Heart left ventricle (tissue), 16 donors: ENCODE results near the gene MAP1LC3A. TPM values are rescaled to one million over a fixed set of nuclear protein-coding genes. Genes with fewer than 3 reads are reported as not detected.

Source experiments
- ATAC-seq, 4 donors: fragments of 200-7000 bp; cut with Tn5 transposase; one replicate each; pipeline ENCODE4 v1.9.1; 2020 to 2022; ENCODE audit warnings: moderate library complexity in 4 of 4, mild to moderate bottlenecking in 3 of 4, moderate number of reproducible peaks in 1 of 4
- DNase-seq, 5 donors: peaks; one replicate each; pipeline ENCODE4 v3.0.0-alpha.2; 2020
- H3K27ac ChIP-seq, 12 donors: fragments of 200-600 bp; sonication (generic) in 4 of 12; one replicate each; pipeline versions ENCODE4 v1.5.0 to v1.8.0; 2016 to 2022; ENCODE audit warnings: mild to moderate bottlenecking in 2 of 12
- H3K27me3 ChIP-seq, 9 donors: fragments of 200-600 bp; sonication (generic) in 2 of 9; one replicate each; pipeline versions ENCODE4 v1.5.1 to v1.8.0; 2016 to 2022; ENCODE audit warnings: mild to moderate bottlenecking in 3 of 9
- H3K36me3 ChIP-seq, 9 donors: fragments of 200-600 bp; sonication (generic) in 2 of 9; one replicate each; pipeline versions ENCODE4 v1.5.0 to v1.8.0; 2018 to 2022; ENCODE audit warnings: mild to moderate bottlenecking in 2 of 9
- H3K4me1 ChIP-seq, 12 donors: fragments of 200-600 bp; sonication (generic) in 4 of 12; one replicate each; pipeline versions ENCODE4 v1.5.0 to v1.8.0; 2016 to 2022; ENCODE audit warnings: mild to moderate bottlenecking in 3 of 12
- H3K4me3 ChIP-seq, 12 donors: fragments of 200-600 bp; sonication (generic) in 4 of 12; one replicate each; pipeline versions ENCODE4 v1.5.0 to v1.8.0; 2017 to 2022; ENCODE audit warnings: mild to moderate bottlenecking in 9 of 12, moderate library complexity in 4 of 12
- H3K9me3 ChIP-seq, 12 donors: fragments of 200-600 bp; sonication (generic) in 4 of 12; one replicate each; pipeline versions ENCODE4 v1.5.0 to v1.8.0; 2016 to 2022; ENCODE audit warnings: mild to moderate bottlenecking in 1 of 12
- POLR2A ChIP-seq, 2 donors: fragments of 450-650 bp; IDR thresholded peaks; one replicate each; pipeline ENCODE4 v1.6.1; 2017; ENCODE audit warnings: antibody characterized with exemption in 2 of 2, mild to moderate bottlenecking in 2 of 2, moderate library complexity in 2 of 2
- WGBS, 4 donors: extraction: QIAGEN DNeasy Blood & Tissue Kit in 2 of 4; methylation state at CpG; one replicate each; pipeline versions ENCODE4 v1.1.5 to v1.1.7; 2013 to 2018; 5-methylcytosine and 5-hydroxymethylcytosine counted together
- intact Hi-C, 10 donors: fragments of 100-400 bp; cut with DNase I; formaldehyde crosslinking; loops; one replicate each; pipeline versions ENCODE4 v1.11.1 to v1.14.2; 2022
- polyA plus RNA-seq, 2 donors: library from polyadenylated mRNA; stranded (reverse); fragments of 200-250 nt; gene quantifications; one replicate each; pipeline ENCODE4 v1.2.3, GENCODE V29; 2013
- total RNA-seq, 9 donors: library from RNA; depleted of rRNA in 2 of 9; stranded (reverse); fragments of >200 nt in 2 of 9; fragmentation: NEBNext Ultra II Directional in 3 of 9; extraction: Animal tissue kit (Norgen Biotek cat#: 25700) in 3 of 9; gene quantifications; one replicate each; pipeline versions ENCODE4 v1.1.0 to v1.2.4, GENCODE V29; 2016 to 2023
- TF ChIP-seq, protein P1 (sequence below), 12 donors: fragments of 200-600 bp; sonication (generic) in 4 of 12; IDR thresholded peaks; one replicate each; pipeline versions ENCODE4 v1.5.0 to v1.8.0; 2018 to 2022; ENCODE audit warnings: antibody characterized with exemption in 12 of 12, mild to moderate bottlenecking in 5 of 12
- donor health status: ischemic (EF 13 %, LVEDD 7.1; RV severe dilation, severe dysfunction).
- donor health status: healthy with polysubstance abuse.
- donor health status: DM: no; HTN: yes; CAD: no.
- donor health status: DM: no; HTN: no; CAD: no.
- donor health status: ischemic (EF 25% LVEDD 6.9; RV normal size, moderate dysfunction).
- donor health status: ischemic (EF 25% LVEDD 5.7; RV mildly dilated, moderate dysfunction).
- donor health status: healthy.
- donor health status: DM: yes; HTN: yes; CAD: no.
- donor health status: ischemic (EF 35%, LVEDD 5.7; RV mildly dilated, moderate dysfunction).
- donor health status: nonischemic (EF 11% LVEDD 7.7; RV severe dilation, severe dysfunction).
- donor health status: DM: yes; HTN: yes; CAD: no.
- donor health status: PGD.
- donor health status: ischemic (EF 29% LVEDD 5.4; RV normal size, mild dysfunction).
- donor health status: nonischemic (EF 23%, LVEDD 6.1; RV moderate dilation, normal function).

Gene MAP1LC3A
- total and polyA plus RNA-seq, 11 donors, result 42.8 to 212 (median 88.6) TPM

DNA sequence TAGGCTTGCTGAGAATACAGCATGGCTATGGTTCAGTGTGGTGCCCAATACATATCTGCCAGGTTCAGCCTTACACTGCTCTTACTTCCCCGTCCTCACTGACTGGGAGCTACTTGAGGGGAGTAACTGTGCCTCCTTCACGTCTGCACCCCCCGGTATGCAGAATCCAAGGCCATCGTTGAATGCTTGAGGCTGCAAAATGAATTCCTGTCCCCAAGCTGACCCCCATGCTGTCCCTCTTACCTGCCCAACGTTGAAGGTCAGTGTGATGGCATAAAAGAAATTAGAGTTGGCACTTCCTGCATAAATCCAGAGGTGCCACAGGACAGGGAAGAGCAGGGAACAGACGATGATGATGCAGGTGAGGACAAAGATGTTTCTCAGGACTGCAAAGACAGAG, 16.3 kb downstream of the MAP1LC3A start:
- Histone ChIP-seq H3K4me3 (no peak overlapping the region), H3K9me3 (no peaks in the 10 kb centered on the region), H3K36me3 (peaks cover 0 to 53% (median 25%) of the 10 kb centered on the region in 9 donors), H3K27ac (no peak overlapping the region), H3K4me1 (peaks cover 0 to 32% (median 10%) of the 10 kb centered on the region in 12 donors), H3K27me3 (no peaks in the 10 kb centered on the region)
- 90 to 96% (median 95%) methylated on average over 6 of the region's 6 CpGs for WGBS, 4 donors
- TF ChIP-seq, protein P1, sequence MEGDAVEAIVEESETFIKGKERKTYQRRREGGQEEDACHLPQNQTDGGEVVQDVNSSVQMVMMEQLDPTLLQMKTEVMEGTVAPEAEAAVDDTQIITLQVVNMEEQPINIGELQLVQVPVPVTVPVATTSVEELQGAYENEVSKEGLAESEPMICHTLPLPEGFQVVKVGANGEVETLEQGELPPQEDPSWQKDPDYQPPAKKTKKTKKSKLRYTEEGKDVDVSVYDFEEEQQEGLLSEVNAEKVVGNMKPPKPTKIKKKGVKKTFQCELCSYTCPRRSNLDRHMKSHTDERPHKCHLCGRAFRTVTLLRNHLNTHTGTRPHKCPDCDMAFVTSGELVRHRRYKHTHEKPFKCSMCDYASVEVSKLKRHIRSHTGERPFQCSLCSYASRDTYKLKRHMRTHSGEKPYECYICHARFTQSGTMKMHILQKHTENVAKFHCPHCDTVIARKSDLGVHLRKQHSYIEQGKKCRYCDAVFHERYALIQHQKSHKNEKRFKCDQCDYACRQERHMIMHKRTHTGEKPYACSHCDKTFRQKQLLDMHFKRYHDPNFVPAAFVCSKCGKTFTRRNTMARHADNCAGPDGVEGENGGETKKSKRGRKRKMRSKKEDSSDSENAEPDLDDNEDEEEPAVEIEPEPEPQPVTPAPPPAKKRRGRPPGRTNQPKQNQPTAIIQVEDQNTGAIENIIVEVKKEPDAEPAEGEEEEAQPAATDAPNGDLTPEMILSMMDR (IDR thresholded peaks at IDR 0.05), result no peak
- no peak for TF ChIP-seq POLR2A (IDR thresholded peaks at IDR 0.05)
- no peak for ATAC-seq
- intact Hi-C loops, result loop anchor here in 5 of 10 donors (5.0 to 10.0 kb wide), 4 partner anchors 172 to 192 kb away; no protein-coding TSS in a partner anchor
- no peak for DNase-seq

DNA sequence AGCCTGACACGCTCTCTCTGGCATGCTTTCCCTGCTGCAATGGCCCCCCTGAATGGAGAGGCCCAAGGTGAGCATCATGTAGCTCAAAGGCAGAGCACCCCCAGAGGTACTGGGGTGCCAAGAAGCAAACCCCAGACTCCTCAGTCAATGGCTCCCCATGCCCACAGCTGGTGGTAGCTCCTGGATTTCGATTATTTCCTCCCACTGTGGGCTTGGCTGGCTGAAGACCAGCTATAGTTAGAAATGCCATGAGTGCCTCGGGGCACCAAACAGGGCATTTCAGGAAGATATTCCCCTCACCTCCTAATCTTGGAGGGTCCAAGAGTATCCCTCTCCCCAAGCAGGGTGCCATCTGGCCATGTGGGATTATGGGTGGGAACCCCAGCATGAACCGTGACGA, 16.8 kb downstream of the MAP1LC3A start:
- Histone ChIP-seq H3K36me3 (peaks cover 0 to 49% (median 23%) of the 10 kb centered on the region in 9 donors), H3K4me1 (peaks cover 0 to 35% (median 11%) of the 10 kb centered on the region in 12 donors), H3K9me3 (no peaks in the 10 kb centered on the region), H3K27ac (no peak overlapping the region), H3K27me3 (no peaks in the 10 kb centered on the region), H3K4me3 (no peak overlapping the region)
- no peak for DNase-seq
- 93 to 97% (median 95%) methylated on average over 5 of the region's 5 CpGs for WGBS, 4 donors
- no peak for TF ChIP-seq POLR2A (IDR thresholded peaks at IDR 0.05)
- TF ChIP-seq, protein P1 (IDR thresholded peaks at IDR 0.05), result no peak
- ATAC-seq, result no peak
- intact Hi-C loops, result loop anchor here in 5 of 10 donors (5.0 to 10.0 kb wide), 4 partner anchors 172 to 192 kb away; no protein-coding TSS in a partner anchor

- intact Hi-C loops, result loop anchor here in 5 of 10 donors (5.0 to 10.0 kb wide), 4 partner anchors 172 to 192 kb away; no protein-coding TSS in a partner anchor
- TF ChIP-seq, protein P1 (IDR thresholded peaks at IDR 0.05), result no peak
- TF ChIP-seq POLR2A (IDR thresholded peaks at IDR 0.05), result no peak
- Histone ChIP-seq H3K4me1 (peaks cover 0 to 36% (median 11%) of the 10 kb centered on the region in 12 donors), H3K27ac (no peak overlapping the region), H3K9me3 (no peaks in the 10 kb centered on the region), H3K27me3 (no peaks in the 10 kb centered on the region), H3K4me3 (no peak overlapping the region), H3K36me3 (peaks cover 0 to 48% (median 24%) of the 10 kb centered on the region in 9 donors)
- ATAC-seq (no peak), DNase-seq (no peak)
- WGBS, 4 donors, result 94 to 97% (median 97%) methylated on average over 4 of the region's 4 CpGs
These were observed 17.2 kb downstream of the MAP1LC3A start for GRCh38 chr20:34575756-34576155.

- ATAC-seq (no peak), DNase-seq (no peak)
- Histone ChIP-seq H3K27me3 (no peaks in the 10 kb centered on the region), H3K36me3 (peaks cover 0 to 46% (median 19%) of the 10 kb centered on the region in 9 donors), H3K27ac (peak overlapping the region in 1 of 12 donors; percentile 85), H3K4me3 (no peak overlapping the region), H3K9me3 (no peaks in the 10 kb centered on the region), H3K4me1 (peaks cover 0 to 41% (median 15%) of the 10 kb centered on the region in 12 donors)
- 95 to 98% (median 97%) methylated on average over 4 of the region's 4 CpGs for WGBS, 4 donors
- no peak for TF ChIP-seq POLR2A (IDR thresholded peaks at IDR 0.05)
- TF ChIP-seq, protein P1 (IDR thresholded peaks at IDR 0.05), result no peak
- intact Hi-C loops, result loop anchor here in 5 of 10 donors (5.0 to 10.0 kb wide), 4 partner anchors 170 to 190 kb away; no protein-coding TSS in a partner anchor
These were observed 18.5 kb downstream of the MAP1LC3A start for GRCh38 chr20:34577061-34577460.
